Prostate gland (tissue), 2 donors: ENCODE data around the gene TASP1.

Experiments
- POLR2AphosphoS5 ChIP-seq: sonication (generic); formaldehyde crosslinking; IDR thresholded peaks from one replicate; pipeline ENCODE4 v1.6.1; 2017; ENCODE audit warnings: antibody characterized with exemption
- TF ChIP-seq, protein P1 (sequence below), 4 experiments: fragments of 200-600 bp in 2 of 4; fragments of 450-650 bp in 2 of 4; sonication (generic) in 2 of 4; IDR thresholded peaks; 1 replicate in 3 of 4; 2 replicates in 1 of 4; pipeline ENCODE4 v1.5.1; 2016 to 2019; ENCODE audit warnings: antibody characterized with exemption in 4 of 4, mild to moderate bottlenecking in 2 of 4, moderate library complexity in 2 of 4

DNA sequence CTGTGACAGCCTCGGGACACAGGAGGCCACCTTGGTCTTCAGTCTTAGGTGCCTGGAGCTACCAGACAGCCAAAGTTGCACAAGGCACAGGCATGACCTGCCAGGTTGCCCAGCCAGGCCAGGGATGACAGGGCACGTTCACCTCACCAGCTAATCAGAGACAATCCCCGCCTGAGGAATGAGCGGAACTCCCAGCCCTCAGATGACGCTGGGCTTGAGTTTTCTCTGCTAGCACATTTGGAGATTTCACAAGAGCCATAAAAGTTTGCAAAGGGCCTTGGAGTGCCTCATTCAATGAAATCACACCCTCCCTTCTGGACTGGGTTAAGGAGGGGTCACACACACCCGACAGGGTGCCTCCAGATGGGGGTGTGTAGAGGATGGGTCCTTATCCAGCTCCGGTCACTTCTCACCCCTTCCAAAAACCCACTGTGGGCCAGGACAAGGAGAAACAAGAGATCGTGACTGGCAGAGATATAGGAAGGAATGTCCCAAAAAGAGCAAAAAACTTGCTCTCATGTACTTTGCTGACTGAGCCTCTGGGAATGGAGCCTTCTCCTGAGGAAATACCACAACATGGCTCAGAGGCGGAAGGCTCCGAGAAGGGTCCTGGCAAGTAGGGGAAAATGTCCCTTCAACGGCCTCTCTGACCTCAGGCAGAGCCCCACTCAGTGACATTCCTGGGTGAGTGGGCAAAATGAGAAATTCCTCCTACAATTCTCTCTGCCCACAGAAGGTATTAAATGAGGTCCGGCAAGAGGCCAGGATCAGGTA is 296.1 kb downstream of the TASP1 start:
- TF ChIP-seq, protein P1, sequence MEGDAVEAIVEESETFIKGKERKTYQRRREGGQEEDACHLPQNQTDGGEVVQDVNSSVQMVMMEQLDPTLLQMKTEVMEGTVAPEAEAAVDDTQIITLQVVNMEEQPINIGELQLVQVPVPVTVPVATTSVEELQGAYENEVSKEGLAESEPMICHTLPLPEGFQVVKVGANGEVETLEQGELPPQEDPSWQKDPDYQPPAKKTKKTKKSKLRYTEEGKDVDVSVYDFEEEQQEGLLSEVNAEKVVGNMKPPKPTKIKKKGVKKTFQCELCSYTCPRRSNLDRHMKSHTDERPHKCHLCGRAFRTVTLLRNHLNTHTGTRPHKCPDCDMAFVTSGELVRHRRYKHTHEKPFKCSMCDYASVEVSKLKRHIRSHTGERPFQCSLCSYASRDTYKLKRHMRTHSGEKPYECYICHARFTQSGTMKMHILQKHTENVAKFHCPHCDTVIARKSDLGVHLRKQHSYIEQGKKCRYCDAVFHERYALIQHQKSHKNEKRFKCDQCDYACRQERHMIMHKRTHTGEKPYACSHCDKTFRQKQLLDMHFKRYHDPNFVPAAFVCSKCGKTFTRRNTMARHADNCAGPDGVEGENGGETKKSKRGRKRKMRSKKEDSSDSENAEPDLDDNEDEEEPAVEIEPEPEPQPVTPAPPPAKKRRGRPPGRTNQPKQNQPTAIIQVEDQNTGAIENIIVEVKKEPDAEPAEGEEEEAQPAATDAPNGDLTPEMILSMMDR (IDR thresholded peaks at IDR 0.05), result no peak
- no peak for TF ChIP-seq POLR2AphosphoS5
